ENCODE measurements around the gene TEKT5. TPM values are rescaled to one million over a fixed set of nuclear protein-coding genes. Genes with fewer than 3 reads are reported as not detected.

Gene TEKT5
- total and polyA plus RNA-seq, 2 experiments from 2014 or later = not detected

DNA sequence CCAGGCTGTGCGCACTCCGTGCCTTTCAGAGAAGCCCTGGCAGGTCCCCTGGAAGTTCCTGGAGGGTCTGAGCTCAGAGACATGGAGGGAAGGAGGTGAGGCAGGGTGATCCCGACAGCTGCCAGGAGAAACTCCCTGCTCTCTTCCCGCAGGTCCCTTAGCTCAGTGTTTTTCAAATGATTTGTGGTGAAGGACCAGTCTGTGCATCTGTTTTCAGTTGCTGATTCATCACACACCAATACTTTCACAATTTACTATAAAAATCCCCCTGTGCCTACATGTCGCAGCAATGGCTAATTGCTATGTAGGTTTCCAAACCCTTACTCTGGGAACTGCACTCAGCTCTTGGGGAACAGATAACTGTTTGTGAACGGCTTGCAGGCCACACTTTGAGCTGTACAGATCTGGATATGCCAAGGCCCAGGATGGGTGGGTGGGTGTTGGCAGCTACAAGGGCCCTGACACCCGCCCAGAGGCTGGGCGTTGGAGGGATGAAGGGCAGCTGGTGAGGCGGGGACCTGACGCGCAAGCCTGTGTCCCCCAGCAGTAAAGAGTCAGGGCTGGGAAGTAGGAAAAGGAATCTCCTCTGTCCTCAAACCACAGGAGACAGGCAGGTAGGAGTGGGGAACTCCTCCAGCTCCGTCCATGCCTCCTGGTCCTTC, 93.8 kb downstream of the TEKT5 start:
- no peaks in the 10 kb centered on the region for H4K20me1 ChIP-seq (ENCODE audit: insufficient read depth)
- no peak overlapping the region for H2AFZ ChIP-seq
- H3K9me3 ChIP-seq (ENCODE audit: low read depth) = no peaks in the 10 kb centered on the region
- H3F3A ChIP-seq (ENCODE audit: insufficient read depth) = 0 out of 2 replicates have a peak, but pooled peaks cover 8% of the 10 kb centered on the region
- H3K27me3 ChIP-seq (replicated peaks; ENCODE audit: insufficient read depth) = no peaks in the 10 kb centered on the region
- TF ChIP-seq EZH2 (IDR thresholded peaks at IDR 0.05; ENCODE audit: insufficient read depth, poor library complexity, severe bottlenecking) = no peak
- no peak for TF ChIP-seq EZH2phosphoT487 (IDR thresholded peaks at IDR 0.05; ENCODE audit: insufficient read depth, low read depth)
- WGBS, 2 experiments (ENCODE audit: low coverage in 1 of 2, low lambda C conversion rate in 2 of 2, missing lambda C conversion rate in 2 of 2) = 36 to 46% methylated on average over 12 of the region's 12 CpGs
- in situ Hi-C loops (cut with MboI) = no loop called here
- H3K9me2 ChIP-seq (ENCODE audit: insufficient read depth) = no peaks in the 10 kb centered on the region
- no peaks in the 10 kb centered on the region for H3K36me3 ChIP-seq (ENCODE audit: low read depth)
- H3K27ac ChIP-seq = no peak overlapping the region
- H3K4me1 ChIP-seq (ENCODE audit: insufficient read depth) = peaks cover 9% of the 10 kb centered on the region
- no peak overlapping the region for H3K9ac ChIP-seq
- peak; percentile 64 for DNase-seq
- no peak overlapping the region for H3K4me3 ChIP-seq
- peak overlapping the region; percentile 12 for H3K4me2 ChIP-seq (ENCODE audit: unreplicated experiment)
- no peaks in the 10 kb centered on the region for H3K79me2 ChIP-seq (ENCODE audit: insufficient read depth)

DNA sequence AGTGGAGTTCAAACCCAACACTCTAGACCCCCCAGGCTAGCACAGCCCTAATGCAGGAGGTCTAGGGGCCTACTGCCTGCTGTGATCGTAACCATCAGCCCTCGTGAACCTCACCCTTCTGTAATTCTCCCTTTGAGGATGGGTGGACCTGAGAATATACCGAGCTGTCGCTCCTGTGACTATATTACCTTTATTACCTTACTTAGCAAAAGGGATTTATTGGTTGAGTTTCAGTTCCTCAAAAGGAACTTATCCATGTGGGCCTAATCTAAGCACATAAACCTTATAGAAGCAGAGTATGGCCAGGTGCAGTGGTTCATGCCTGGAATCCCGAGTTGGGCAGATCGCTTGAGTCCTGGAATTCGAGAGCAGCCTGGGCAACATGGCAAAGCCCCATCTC, 95.1 kb downstream of the TEKT5 start:
- Histone ChIP-seq H3K9me3 (ENCODE audit: low read depth) (no peaks in the 10 kb centered on the region), H3K4me2 (ENCODE audit: unreplicated experiment) (no peak overlapping the region), H3K4me1 (ENCODE audit: insufficient read depth) (peaks cover 9% of the 10 kb centered on the region), H3K27me3 (replicated peaks; ENCODE audit: insufficient read depth) (no peaks in the 10 kb centered on the region), H2AFZ (no peak overlapping the region), H3K36me3 (ENCODE audit: low read depth) (no peaks in the 10 kb centered on the region), H3K4me3 (no peak overlapping the region), H4K20me1 (ENCODE audit: insufficient read depth) (no peaks in the 10 kb centered on the region), H3K79me2 (ENCODE audit: insufficient read depth) (no peaks in the 10 kb centered on the region), H3K9ac (no peak overlapping the region), H3K27ac (no peak overlapping the region), H3K9me2 (ENCODE audit: insufficient read depth) (no peaks in the 10 kb centered on the region), H3F3A (ENCODE audit: insufficient read depth) (0 out of 2 replicates have a peak, but pooled peaks cover 8% of the 10 kb centered on the region)
- WGBS, 2 experiments (ENCODE audit: low coverage in 1 of 2, low lambda C conversion rate in 2 of 2, missing lambda C conversion rate in 2 of 2) = 88 to 89% methylated on average over 7 of the region's 7 CpGs
- DNase-seq = no peak
- TF ChIP-seq EZH2phosphoT487 (IDR thresholded peaks at IDR 0.05; ENCODE audit: insufficient read depth, low read depth) = no peak
- TF ChIP-seq EZH2 (IDR thresholded peaks at IDR 0.05; ENCODE audit: insufficient read depth, poor library complexity, severe bottlenecking) = no peak
- in situ Hi-C loops (cut with MboI) = no loop called here

DNA sequence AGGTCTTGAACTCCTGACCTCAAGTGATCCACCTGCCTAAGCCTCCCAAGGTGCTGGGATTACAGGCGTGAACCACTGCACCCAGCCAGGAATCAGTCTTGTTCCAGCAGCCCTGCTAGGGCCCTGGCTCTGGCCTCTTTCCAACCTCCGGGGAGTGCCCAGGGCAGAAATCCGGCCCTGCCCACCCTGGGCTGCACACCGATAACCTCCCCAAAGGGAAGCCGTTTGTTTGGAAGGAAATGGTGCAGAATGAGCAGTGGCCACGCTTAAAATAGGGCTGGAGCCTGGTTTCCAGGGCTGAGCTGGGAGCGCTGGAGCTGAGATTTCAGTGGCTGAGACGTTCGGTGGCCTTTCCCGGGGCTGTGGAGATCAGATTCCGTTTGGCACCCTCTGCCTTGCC, 96.6 kb downstream of the TEKT5 start:
- H3K79me2 ChIP-seq (ENCODE audit: insufficient read depth) = no peaks in the 10 kb centered on the region
- in situ Hi-C loops (cut with MboI) = no loop called here
- H3K27ac ChIP-seq = no peak overlapping the region
- no peaks in the 10 kb centered on the region for H4K20me1 ChIP-seq (ENCODE audit: insufficient read depth)
- no peaks in the 10 kb centered on the region for H3K9me2 ChIP-seq (ENCODE audit: insufficient read depth)
- H3K27me3 ChIP-seq (replicated peaks; ENCODE audit: insufficient read depth) = no peaks in the 10 kb centered on the region
- no peaks in the 10 kb centered on the region for H3K36me3 ChIP-seq (ENCODE audit: low read depth)
- H3K4me3 ChIP-seq = no peak overlapping the region
- H2AFZ ChIP-seq = no peak overlapping the region
- WGBS, 2 experiments (ENCODE audit: low coverage in 1 of 2, low lambda C conversion rate in 2 of 2, missing lambda C conversion rate in 2 of 2) = 65 to 76% methylated on average over 11 of the region's 11 CpGs
- H3K4me1 ChIP-seq (ENCODE audit: insufficient read depth) = peaks cover 9% of the 10 kb centered on the region
- no peak for TF ChIP-seq EZH2phosphoT487 (IDR thresholded peaks at IDR 0.05; ENCODE audit: insufficient read depth, low read depth)
- no peak for TF ChIP-seq EZH2 (IDR thresholded peaks at IDR 0.05; ENCODE audit: insufficient read depth, poor library complexity, severe bottlenecking)
- no peaks in the 10 kb centered on the region for H3K9me3 ChIP-seq (ENCODE audit: low read depth)
- H3K4me2 ChIP-seq (ENCODE audit: unreplicated experiment) = no peak overlapping the region
- H3F3A ChIP-seq (ENCODE audit: insufficient read depth) = 0 out of 2 replicates have a peak, but pooled peaks cover 8% of the 10 kb centered on the region
- H3K9ac ChIP-seq = no peak overlapping the region
- no peak for DNase-seq

DNA sequence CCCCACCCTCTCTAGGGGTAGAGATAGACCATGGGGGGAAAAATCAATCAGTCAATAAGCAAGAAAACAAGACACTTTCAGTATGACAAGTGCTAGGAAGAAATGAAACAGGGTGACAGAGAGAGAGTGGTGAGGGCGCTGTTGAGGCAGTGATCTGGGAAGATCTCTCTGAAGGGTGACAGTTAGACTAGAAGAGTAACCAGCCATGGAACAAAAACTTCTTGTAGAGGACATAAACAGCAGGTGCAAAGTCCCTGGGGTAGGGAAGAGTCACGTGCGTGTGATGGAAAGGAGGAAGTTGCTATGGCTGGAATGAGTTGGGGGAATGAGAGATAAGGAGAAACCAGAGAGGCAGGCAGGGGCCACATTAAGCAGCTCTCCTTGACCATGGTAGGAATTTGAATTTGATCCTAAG, 97.5 kb downstream of the TEKT5 start:
- Histone ChIP-seq H3K4me3 (no peak overlapping the region), H4K20me1 (ENCODE audit: insufficient read depth) (no peaks in the 10 kb centered on the region), H3K9ac (no peak overlapping the region), H3K79me2 (ENCODE audit: insufficient read depth) (no peaks in the 10 kb centered on the region), H3K9me2 (ENCODE audit: insufficient read depth) (no peaks in the 10 kb centered on the region), H3K27me3 (replicated peaks; ENCODE audit: insufficient read depth) (no peaks in the 10 kb centered on the region), H3K27ac (no peak overlapping the region), H2AFZ (no peak overlapping the region), H3F3A (ENCODE audit: insufficient read depth) (0 out of 2 replicates have a peak, but pooled peaks cover 8% of the 10 kb centered on the region), H3K9me3 (ENCODE audit: low read depth) (no peaks in the 10 kb centered on the region), H3K4me1 (ENCODE audit: insufficient read depth) (peaks cover 9% of the 10 kb centered on the region), H3K4me2 (ENCODE audit: unreplicated experiment) (no peak overlapping the region), H3K36me3 (ENCODE audit: low read depth) (no peaks in the 10 kb centered on the region)
- TF ChIP-seq EZH2 (IDR thresholded peaks at IDR 0.05; ENCODE audit: insufficient read depth, poor library complexity, severe bottlenecking) (no peak), EZH2phosphoT487 (IDR thresholded peaks at IDR 0.05; ENCODE audit: insufficient read depth, low read depth) (no peak)
- no peak for DNase-seq
- in situ Hi-C loops (cut with MboI) = no loop called here
- 88 to 93% methylated on average over 3 of the region's 3 CpGs for WGBS, 2 experiments (ENCODE audit: low coverage in 1 of 2, low lambda C conversion rate in 2 of 2, missing lambda C conversion rate in 2 of 2)
